KG1 (cell line): Measurements from ENCODE around the gene ABCB6.
"Not testable (repeated sequence)": the region's sequence is repeated elsewhere in the genome, so short reads cannot be mapped to it uniquely, and the experiment has no call there.

Source experiments
- DNase-seq: peaks from one replicate; lab custom pipeline; 2025; lab: John Stamatoyannopoulos, UW

Gene ABCB6

DNA sequence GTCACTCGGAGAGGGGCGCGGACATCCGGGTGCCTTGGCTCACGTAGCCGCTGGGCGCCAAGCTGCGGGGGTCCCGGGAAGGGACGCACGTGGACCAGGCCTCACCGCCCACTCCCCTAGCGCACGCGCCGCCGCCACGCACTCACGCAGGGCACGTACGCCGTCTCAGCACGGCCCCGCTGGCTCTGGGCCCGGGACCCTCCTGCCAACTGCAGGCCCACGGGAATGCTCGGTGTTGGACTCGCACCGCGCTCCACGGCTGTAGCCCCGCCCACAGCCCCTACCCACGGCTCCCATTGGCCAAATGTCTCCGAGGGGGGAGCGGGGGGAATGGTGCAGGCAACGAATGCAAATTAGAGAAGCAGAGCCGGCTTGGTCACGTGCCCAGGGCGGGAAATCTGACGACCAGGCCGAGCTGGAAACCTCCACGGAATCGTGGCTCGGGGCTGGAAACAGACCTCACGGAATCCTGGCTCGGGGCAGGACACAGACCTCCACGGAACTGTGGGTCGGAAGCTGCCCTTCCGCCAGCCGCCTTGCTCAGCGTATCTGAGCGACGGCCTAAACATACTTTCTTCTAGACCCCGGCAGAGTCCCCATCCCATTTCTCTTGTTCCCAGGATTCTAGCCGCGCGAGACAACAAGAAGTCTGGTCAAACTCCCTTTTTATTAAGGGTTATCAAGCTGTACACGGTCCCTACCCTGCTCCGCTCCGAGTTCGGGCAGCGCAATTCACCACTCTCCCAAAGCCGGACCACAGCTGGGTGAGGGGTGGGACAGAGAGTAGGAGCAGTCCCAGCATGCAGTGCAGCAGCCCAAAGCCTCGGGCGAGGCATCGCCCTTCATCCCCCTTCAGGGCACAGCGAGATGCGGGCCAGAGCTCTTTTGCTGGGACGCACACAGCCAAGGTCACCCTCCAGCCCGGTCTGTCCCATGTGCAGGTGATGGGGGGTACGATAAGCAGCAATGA, at the start of gene ABCB6:
ABCB6 (minus strand) TSS at position 227 of the 970 bp plus-strand sequence. CDS start 285 bp downstream, outside the sequence.
- DNase-seq = no peak

DNA sequence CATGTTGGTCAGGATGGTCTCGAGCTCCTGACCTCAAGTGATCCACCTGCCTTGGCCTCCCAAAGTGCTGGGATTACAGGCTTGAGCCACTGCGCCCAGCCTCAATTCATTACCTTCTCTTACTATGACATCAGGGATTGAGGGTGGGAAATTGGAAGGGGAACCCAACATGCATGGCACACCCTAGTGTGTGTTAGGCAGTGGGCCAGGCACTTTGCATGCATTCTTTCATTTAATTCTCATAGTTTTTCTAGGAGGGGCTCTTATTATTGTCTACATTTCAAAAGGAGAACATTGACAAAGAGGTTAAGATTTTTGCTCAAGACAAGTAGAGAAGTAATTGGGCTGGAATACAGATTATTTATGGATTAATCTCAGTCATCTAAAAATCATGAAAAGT, 49.5 kb upstream of the ABCB6 start:
- no peak for DNase-seq

DNA sequence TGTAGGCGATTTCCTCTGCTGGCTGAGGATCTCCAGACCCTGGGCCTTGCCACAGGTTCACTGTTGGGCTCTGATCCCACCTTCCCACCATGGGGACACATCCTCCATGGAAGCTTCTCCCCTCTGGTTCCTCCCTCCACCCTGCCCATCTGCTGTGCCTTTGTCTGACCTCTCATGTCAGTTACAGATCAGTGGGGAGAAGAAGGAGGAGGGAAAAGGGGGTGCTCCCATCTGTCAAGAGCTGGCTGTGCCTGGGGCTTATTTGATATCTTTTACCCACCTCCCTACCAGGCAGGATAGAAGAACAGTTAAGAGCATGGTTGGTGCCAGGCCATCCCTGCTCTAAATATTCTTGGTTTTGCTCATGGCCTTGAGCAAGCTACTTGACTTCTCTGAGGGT, 48.1 kb upstream of the ABCB6 start:
- DNase-seq = no peak

DNA sequence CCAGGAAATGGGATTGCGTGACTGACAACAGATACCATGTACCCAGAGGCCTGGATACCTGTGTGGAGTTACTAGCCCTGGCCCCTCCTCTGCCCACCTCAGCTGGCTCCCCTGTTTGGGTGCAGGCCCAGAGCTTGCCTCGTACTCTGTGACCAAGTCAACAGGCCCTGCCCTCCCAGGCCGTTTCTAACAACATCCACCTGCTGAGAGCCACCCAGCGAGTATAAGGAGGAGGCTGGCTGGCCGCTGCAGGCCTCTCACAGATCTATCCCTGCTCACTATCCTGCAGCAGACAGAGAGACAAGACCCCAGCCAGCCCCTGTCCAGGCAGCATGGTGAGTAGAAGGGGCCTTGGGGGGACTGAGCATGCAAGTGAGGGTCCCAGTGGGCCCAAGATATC, 47.5 kb upstream of the ABCB6 start:
- no peak for DNase-seq

DNA sequence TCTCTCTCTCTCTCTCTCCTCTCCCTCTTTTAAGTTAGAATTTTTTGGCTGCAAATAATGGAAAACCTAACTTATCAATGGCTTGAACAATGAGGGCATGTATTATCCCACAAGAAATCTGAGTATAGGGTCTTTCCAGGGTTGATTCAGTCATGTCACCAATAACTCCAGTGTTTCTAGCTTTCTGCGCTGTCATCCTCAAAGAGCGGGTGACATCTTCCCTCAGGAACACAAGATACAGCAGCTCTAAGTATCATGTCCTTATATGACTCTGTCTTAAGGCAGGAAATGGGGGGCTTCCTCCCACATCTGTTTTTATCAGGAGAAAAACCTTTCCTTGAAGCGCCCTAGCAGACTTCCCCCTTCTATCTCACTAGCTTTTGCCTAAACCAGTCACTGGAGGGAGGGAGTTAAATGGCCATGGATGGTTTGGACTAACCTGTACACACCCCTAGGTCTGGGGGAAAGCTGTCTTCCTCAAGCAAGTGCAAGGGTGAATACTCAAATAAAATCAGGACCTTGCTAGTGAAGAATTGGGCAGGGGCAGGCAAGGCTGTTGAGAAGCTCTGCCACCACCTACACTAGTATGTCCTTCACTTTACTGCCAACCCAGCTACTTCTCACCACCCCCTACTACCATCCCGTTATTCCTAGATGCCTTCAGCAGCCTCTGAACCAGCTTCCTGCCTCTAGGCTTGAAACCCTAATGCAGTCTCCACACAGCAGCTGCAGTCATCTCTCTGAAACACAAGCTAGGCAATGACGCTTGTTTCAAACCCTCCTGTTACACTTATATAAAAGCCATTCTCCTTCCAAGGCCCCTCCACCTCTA, 42.5 kb upstream of the ABCB6 start:
- DNase-seq = no peak

DNA sequence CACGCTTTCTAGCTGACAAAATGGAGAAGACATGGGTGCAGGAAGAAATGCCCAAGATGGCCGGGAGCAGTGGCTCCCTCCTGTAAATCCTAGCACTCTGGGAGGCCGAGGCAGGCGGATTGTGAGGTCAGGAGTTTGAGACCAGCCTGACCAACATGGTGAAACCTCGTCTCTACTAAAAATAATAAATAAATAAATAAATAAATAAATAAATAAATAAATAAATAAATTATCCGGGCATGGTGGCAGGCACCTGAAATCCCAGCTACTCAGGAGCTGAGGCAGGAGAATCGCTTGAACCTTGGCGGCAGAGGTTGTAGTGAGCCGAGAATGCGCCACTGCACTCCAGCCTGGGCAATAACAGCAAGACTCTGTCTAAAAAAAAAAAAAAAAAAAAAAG, 40.2 kb upstream of the ABCB6 start:
- DNase-seq = not testable (repeated sequence)

DNA sequence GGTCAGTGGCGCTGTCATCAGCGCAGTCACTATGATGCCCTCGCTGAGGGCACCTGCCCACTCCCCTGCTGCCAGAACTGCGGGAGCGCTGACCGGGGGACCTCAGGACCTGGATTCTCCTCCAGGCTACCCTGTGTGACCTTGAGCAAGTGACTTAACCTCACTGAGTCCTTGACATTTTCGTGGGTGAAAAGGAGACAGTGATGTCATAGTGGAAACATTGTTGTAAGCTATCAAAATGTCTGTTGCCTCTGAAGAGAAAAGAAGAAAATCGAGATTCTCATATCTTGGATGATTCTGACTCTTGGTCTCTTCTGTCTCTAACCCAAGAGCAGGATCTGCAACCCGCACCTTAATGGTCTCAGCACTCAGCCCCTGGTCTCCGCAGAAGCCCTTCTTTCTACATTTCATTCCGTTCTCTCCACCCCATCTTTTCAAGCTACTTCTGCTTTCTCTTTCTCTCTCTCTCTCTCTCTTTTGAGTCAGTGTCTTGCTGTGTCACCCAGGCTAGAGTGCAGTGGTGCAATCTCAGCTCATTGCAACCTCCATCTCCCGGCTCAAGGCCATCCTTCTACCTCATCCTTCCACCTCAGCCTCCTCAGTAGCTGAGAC, 35.9 kb upstream of the ABCB6 start:
- DNase-seq = peak; percentile 19

DNA sequence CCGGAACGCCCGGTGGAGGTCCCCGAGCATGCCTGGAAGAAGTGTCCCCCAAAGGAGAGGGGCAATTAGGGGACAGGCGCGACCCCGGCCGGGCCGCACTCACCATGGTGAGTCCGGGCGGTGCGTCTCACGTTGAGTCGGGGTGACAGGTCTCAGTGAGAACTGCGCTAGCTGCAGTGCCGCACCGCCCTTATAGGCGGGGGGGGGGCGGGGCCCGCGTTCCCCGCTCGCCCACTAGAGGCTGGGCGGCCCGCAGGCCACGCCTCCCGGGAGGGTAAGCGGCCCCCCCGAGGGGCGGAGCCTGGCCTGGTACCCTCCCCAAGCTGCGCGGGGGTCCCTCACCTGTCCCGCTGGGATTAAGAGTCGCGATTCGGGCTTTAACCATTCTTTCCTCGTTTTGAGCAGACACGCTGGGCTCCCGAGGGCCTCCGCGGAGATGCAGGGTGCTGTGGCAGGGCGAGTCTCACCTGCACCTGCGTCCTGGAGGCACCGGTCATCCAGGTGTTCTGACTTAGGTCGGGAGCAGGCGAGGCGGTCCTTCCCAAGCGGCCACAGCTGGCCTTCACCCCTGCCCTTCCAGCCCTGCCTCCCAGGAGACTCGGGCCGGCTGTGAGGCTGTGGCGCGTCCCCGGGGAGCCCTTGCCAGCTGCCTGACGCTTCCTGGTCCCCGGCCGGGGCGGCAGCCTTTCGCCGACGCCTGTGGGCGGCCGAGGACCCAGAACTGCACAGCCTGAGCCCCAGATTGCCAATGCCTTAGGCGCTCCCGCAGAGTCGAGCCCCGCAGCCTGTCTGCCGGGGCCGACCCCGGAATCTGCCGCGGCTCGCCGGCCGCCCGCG, 35.2 kb upstream of the ABCB6 start, which contains the start of gene TUBA4A:
TUBA4A (minus strand) TSS at position 166 of the 837 bp plus-strand sequence; CDS start at position 106, 60 bp downstream.
- DNase-seq = peak; percentile 46

DNA sequence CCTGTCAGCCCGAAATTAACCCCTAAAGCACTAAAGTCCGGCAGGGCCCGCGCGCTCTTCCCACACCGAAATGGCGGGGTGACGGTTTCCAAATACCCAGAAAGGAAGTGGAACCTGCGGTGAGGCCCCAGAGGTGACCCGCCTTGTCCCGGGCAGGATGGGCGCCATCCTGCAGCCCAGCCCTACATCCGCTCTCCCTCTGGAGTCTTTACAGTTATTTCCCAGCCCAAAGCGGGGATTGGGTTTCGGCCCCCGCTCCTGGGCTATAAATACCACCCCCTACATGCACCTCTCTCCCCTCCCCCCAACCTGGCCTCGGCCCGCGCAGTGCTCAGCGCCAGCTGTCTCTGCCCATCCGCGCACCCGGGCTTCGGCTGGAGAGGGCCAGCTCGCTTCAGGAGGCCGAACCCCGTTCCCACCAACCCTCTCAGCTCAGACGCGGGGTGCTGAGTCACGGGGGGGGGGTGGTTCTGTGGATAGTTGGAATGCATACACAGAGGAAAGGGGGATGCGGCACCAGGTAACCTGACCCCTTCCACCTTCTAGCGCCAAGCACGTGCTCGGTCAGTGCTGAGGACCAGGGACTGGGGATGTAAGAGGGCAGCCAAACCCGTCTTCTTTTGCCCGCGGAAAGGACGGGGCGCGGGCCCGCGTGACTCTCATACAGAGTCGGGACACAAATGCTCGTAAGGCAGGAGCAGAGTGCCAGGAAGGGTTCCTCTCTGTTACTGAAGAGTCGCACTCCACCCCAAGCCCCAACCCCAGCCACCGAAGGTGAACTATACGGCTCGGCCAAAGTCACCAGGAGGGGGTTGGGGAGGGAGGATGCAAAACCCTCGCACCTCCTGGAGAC, 34.4 kb upstream of the ABCB6 start, which contains the start of gene TUBA4B:
TUBA4B (plus strand) TSS at position 344 of the 853 bp plus-strand sequence; CDS start at position 509, 165 bp downstream.
- no peak for DNase-seq

DNA sequence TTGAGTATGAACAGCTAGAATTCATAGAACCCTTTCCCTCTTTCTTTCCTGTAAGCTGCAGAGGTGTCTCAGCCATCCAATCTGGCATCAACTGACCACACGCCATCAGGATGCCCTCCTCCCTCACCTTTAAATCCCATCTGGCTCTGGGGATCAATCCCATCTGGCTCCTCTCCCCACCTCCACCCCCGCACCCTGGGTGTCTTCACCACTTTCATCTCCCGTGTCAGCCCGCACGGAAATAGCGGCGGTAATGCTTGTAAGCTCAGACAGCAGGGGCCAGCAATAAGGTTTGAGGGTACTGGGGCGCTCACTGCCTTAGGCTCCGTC, 33.8 kb upstream of the ABCB6 start:
- DNase-seq = no peak

DNA sequence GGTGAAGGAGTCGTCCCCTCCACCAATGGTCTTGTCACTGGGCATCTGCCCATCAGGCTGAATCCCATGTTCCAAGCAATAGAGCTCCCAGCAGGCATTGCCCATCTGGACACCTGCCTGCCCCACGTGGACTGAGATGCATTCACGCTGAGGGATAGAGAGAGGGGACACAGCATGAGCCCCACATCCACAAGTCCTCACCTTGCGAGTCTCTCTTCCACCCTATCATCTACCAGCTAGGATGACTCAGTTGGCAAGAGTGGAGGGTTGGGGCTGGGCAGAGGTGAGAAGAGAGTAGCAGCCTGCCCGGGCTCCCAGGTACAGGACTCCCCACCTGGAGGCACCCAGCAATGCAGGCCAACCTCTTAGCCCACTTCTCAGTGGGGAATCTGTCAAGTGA, 33.3 kb upstream of the ABCB6 start:
- no peak for DNase-seq

DNA sequence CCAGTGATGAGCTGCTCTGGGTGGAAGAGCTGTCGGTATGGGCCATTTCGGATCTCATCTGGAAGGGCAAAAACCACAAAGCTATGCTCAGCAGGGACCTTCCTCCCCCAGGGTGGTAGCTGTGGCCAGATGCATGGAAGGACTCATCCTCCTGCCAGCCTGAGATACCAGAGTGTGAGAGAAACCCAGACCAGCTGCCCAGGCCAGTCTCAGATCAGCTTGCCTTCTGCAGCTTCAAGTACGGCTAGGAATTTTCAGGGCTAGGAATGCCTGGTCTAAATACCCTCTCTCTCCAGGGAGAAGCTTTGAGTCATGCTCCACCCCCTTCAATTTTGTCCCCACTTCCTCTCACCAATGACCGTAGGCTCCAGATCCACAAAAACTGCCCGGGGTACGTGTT, 32.9 kb upstream of the ABCB6 start:
- no peak for DNase-seq

DNA sequence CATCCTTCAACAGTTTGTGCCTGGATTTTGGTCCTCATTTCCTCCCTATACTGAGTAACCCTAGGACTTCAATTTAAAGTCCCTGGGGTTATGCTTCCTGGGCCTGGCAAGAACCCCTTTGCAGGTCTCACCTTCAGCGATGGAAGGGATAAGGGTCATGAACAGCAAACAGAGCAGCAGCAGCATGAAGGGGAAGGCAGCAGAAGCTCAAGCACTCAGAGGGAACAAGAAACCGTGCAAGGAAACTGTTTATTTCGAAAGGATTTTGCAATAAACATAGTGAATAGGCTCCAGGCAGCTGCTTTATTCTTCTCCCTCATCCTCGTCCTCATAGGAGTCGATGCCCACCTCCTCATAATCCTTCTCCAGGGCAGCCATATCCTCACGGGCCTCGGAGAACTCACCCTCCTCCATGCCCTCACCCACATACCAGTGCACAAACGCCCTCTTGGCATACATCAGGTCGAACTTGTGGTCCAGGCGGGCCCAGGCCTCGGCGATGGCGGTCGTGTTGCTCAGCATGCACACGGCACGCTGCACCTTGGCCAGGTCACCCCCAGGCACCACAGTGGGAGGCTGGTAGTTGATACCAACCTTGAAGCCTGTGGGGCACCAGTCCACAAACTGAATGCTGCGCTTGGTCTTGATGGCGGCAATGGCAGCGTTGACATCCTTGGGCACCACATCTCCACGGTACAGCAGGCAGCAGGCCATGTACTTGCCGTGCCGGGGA, 31.5 kb upstream of the ABCB6 start:
- no peak for DNase-seq

DNA sequence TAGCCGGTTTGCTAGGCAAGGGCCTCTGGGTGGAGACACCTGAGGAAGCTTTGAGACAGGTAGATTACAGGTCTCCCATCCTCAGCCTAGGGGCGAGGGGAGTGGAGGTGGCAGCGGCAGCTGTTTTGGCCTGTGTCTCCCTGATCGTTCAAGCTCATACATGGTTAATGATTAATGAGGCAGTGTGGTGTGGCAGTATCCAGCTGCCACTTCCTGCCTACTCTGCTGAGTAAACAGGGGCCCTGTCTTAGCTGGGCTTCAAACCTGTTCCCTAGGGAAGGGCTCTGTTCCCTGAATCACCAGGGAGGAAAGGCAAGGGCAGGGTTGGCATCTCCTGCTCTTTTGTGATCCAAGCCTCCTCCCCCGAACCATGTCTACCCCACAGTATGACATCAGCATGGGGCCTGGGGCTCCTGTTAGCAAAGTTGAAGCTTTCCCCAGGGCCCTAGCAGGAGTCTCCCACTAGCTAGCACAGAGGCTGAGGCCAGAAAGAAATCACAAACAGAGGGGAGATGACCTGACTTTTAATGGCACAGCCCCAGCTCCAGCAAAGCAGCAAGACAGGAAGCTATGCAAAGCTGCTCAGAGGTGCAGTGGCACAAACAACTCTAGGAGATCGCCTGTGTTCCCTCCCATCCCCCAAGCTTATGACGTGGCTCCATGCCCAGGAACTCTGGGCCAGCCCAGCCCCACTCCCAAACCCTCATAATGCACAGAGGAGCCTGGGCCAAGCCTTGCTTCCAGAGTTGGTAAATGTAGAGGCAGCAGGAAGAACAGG, 30.6 kb upstream of the ABCB6 start:
- no peak for DNase-seq

DNA sequence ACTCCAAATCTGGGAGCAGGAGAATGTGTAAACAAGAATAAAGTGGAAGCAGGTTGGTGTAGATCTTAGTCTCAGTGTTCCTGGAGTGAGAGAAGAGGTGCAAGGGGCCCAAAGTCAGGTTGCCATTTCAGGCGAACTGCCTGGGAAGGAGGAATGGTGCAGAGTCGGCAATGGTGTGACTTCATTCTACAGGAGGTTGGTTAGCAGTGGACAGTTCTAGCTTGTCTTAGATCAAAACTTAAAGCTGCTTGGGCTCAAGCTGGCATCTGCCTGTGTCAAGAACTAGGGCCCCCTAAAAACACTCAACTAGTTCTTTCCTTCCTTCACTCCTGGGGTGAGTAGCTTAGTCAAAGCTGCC, 30.1 kb upstream of the ABCB6 start:
- DNase-seq = no peak

DNA sequence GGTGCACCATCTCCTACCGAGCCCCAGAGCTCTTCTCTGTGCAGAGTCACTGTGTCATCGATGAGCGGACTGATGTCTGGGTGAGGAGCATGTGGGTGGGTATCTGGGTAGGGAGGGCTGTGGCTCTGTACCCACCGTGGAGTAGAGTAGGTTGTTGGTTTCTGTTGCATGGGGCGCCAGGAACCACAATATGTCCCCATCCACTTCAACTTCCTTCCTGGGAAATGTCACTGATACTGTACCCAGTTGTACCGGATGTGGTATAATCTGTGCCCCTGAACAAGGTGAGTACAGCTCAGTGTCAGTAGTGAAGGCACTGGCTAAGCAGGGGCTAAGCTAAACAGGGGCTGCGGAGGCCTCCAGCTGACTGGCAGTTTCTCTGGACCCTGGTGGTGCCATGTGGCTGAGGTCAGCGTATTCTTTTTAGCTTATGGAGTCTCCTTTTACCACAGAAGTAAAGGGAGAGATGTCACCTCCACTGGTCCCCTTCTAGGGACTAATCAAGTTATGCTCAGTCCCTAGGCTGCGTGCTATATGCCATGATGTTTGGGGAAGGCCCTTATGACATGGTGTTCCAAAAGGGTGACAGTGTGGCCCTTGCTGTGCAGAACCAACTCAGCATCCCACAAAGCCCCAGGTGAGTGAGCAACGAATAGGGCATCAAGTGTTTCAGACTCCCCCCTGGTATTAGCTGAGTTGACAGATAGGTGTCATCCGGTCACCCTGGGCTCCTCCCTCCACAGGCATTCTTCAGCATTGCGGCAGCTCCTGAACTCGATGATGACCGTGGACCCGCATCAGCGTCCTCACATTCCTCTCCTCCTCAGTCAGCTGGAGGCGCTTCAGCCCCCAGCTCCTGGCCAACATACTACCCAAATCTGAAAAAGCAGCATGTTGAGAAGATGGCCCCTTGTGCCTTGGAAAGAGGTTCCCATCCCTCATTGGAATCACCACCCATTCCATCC, 29.2 kb upstream of the ABCB6 start:
- DNase-seq = no peak

DNA sequence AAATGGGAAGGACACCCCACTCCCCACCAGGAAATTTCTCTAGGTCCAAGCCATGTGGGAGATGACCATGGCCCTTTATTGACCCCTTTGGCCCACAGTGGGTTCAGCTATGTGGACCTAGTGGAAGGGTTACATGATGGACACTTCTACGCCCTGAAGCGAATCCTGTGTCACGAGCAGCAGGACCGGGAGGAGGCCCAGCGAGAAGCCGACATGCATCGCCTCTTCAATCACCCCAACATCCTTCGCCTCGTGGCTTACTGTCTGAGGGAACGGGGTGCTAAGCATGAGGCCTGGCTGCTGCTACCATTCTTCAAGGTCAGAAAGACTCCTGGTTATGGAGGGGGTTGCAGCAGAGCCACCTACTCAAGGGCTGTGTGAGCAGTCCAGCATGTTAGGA, 27.8 kb upstream of the ABCB6 start:
- no peak for DNase-seq

DNA sequence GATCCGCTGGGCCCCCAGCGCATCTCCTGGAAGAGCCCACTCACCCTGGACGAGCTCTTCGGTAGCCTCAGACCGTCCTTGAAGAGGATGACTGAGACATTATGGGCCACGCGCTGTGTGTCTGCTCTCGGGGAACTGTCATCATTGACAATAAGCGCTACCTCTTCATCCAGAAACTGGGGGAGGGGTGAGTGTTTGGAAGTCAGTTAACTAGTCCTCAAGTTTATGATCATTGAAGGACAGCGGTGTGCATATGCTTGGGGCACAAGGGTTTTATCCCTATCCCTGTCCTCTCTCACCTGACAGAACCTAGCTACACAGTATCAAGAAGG, 27.1 kb upstream of the ABCB6 start:
- DNase-seq = no peak
